ENCODE measurements around the gene SH2D2A.
A peak's percentile ranks its signal among the peaks of the same experiment; 100 is the strongest.

SH2D2A gene

GRCh38 chr1:156808186-156809030 is 8.2 kb downstream of the SH2D2A start:
- FAIRE-seq (no peak), DNase-seq (ENCODE audit: insufficient read length, low spot score) (no peak)
- no peak for TF ChIP-seq CTCF (IDR thresholded peaks at IDR 0.05; ENCODE audit: insufficient read depth, missing control alignments)

- no peak for DNase-seq (ENCODE audit: insufficient read length, low spot score)
- no peak for FAIRE-seq
Observed at GRCh38 chr1:156807627-156808026, 9.0 kb downstream of the SH2D2A start.

GRCh38 chr1:156806512-156807440 is 9.9 kb downstream of the SH2D2A start:
- no peak for TF ChIP-seq CTCF (IDR thresholded peaks at IDR 0.05; ENCODE audit: insufficient read depth, missing control alignments)
- no peak for FAIRE-seq
- DNase-seq (ENCODE audit: insufficient read length, low spot score) = no peak

More at GRCh38 chr1:156807627-156808026, 9.0 kb downstream of the SH2D2A start:
- no peak for TF ChIP-seq CTCF (IDR thresholded peaks at IDR 0.05; ENCODE audit: insufficient read depth, missing control alignments)

- FAIRE-seq (no peak), DNase-seq (ENCODE audit: insufficient read length, low spot score) (no peak)
- TF ChIP-seq CTCF (IDR thresholded peaks at IDR 0.05; ENCODE audit: insufficient read depth, missing control alignments) = no peak
Observed at GRCh38 chr1:156805766-156806511, 10.7 kb downstream of the SH2D2A start.

GRCh38 chr1:156804572-156805243 is 11.9 kb downstream of the SH2D2A start:
- TF ChIP-seq CTCF (IDR thresholded peaks at IDR 0.05; ENCODE audit: insufficient read depth, missing control alignments) = no peak
- DNase-seq (ENCODE audit: insufficient read length, low spot score) (peak; percentile 63), FAIRE-seq (peak; percentile 98)

GRCh38 chr1:156804026-156804425 is 12.6 kb downstream of the SH2D2A start:
- TF ChIP-seq CTCF (IDR thresholded peaks at IDR 0.05; ENCODE audit: insufficient read depth, missing control alignments) = no peak
- DNase-seq (ENCODE audit: insufficient read length, low spot score) (no peak), FAIRE-seq (no peak)
